ENCODE results near the gene ANKRD55. TPM values are rescaled to one million over a fixed set of nuclear protein-coding genes. Genes with fewer than 3 reads are reported as not detected.

Gene ANKRD55
- total and polyA plus RNA-seq, 10 donors = 0.42 to 9.0 (median 2.3) TPM

GRCh38 chr5:56195016-56195415 is 38.1 kb downstream of the ANKRD55 start:
- H3K4me1 ChIP-seq = peaks cover 0 to 23% (median 9%) of the 10 kb centered on the region in 6 donors
- TF ChIP-seq CTCF (IDR thresholded peaks at IDR 0.05 in 8 of 11, conservative IDR thresholded peaks at IDR 0.05 in 3 of 11) = no peak
- DNase-seq = no peak
- H3K27ac ChIP-seq = no peak overlapping the region
- intact Hi-C loops (cut with DNase I; ENCODE audit: low total_unique reads) = no loop called here
- 67 to 82% (median 77%) methylated on average over 1 of the region's 1 CpG for WGBS, 5 donors
- no peaks in the 10 kb centered on the region for H3K36me3 ChIP-seq
- H3K4me3 ChIP-seq = no peak overlapping the region
- H3K9me3 ChIP-seq = no peaks in the 10 kb centered on the region
- H3K27me3 ChIP-seq (replicated peaks in 1 of 7) = no peaks in the 10 kb centered on the region

GRCh38 chr5:56192246-56192645 is 40.9 kb downstream of the ANKRD55 start:
- intact Hi-C loops (cut with DNase I; ENCODE audit: low total_unique reads) = no loop called here
- peaks cover 0 to 23% (median 11%) of the 10 kb centered on the region in 6 donors for H3K4me1 ChIP-seq
- no peaks in the 10 kb centered on the region for H3K36me3 ChIP-seq
- no peaks in the 10 kb centered on the region for H3K27me3 ChIP-seq (replicated peaks in 1 of 7)
- H3K27ac ChIP-seq = no peak overlapping the region
- TF ChIP-seq POLR2AphosphoS5 (IDR thresholded peaks at IDR 0.05) (no peak), POLR2A (IDR thresholded peaks at IDR 0.05) (no peak)
- H3K4me3 ChIP-seq = no peak overlapping the region
- no peak for DNase-seq
- 95 to 98% (median 96%) methylated on average over 16 of the region's 16 CpGs for WGBS, 5 donors
- H3K9me3 ChIP-seq = no peaks in the 10 kb centered on the region

GRCh38 chr5:56191656-56192055 is 41.5 kb downstream of the ANKRD55 start:
- intact Hi-C loops (cut with DNase I; ENCODE audit: low total_unique reads) = no loop called here
- TF ChIP-seq POLR2AphosphoS5 (IDR thresholded peaks at IDR 0.05) = no peak
- TF ChIP-seq POLR2A (IDR thresholded peaks at IDR 0.05) = no peak
- no peak for TF ChIP-seq CTCF (IDR thresholded peaks at IDR 0.05 in 8 of 11, conservative IDR thresholded peaks at IDR 0.05 in 3 of 11)
- WGBS, 5 donors = 38 to 57% (median 47%) methylated on average over 3 of the region's 3 CpGs

GRCh38 chr5:56190497-56190896 is 42.6 kb downstream of the ANKRD55 start:
- H3K4me3 ChIP-seq = no peak overlapping the region
- TF ChIP-seq POLR2A (IDR thresholded peaks at IDR 0.05) = no peak
- no peak for TF ChIP-seq CTCF (IDR thresholded peaks at IDR 0.05 in 8 of 11, conservative IDR thresholded peaks at IDR 0.05 in 3 of 11)
- peak in 1 of 3 donors; percentile 66 for TF ChIP-seq POLR2AphosphoS5 (IDR thresholded peaks at IDR 0.05)
- 38 to 48% (median 42%) methylated on average over 2 of the region's 2 CpGs for WGBS, 5 donors
- H3K4me1 ChIP-seq = peaks cover 0 to 23% (median 11%) of the 10 kb centered on the region in 6 donors
- intact Hi-C loops (cut with DNase I; ENCODE audit: low total_unique reads) = no loop called here
- no peak for DNase-seq
- peak overlapping the region in 2 of 8 donors; percentile 21 to 29 for H3K27ac ChIP-seq
- no peaks in the 10 kb centered on the region for H3K9me3 ChIP-seq
- no peaks in the 10 kb centered on the region for H3K27me3 ChIP-seq (replicated peaks in 1 of 7)
- no peaks in the 10 kb centered on the region for H3K36me3 ChIP-seq

More at GRCh38 chr5:56191656-56192055, 41.5 kb downstream of the ANKRD55 start:
- Histone ChIP-seq H3K27me3 (replicated peaks in 1 of 7) (no peaks in the 10 kb centered on the region), H3K36me3 (no peaks in the 10 kb centered on the region), H3K4me1 (peaks cover 0 to 23% (median 11%) of the 10 kb centered on the region in 6 donors), H3K4me3 (no peak overlapping the region), H3K27ac (no peak overlapping the region), H3K9me3 (no peaks in the 10 kb centered on the region)
- DNase-seq = no peak
